ENCODE results near the gene PNPLA3.
"Not testable (repeated sequence)": the region's sequence is repeated elsewhere in the genome, so short reads cannot be mapped to it uniquely, and the experiment has no call there.

Gene PNPLA3

DNA sequence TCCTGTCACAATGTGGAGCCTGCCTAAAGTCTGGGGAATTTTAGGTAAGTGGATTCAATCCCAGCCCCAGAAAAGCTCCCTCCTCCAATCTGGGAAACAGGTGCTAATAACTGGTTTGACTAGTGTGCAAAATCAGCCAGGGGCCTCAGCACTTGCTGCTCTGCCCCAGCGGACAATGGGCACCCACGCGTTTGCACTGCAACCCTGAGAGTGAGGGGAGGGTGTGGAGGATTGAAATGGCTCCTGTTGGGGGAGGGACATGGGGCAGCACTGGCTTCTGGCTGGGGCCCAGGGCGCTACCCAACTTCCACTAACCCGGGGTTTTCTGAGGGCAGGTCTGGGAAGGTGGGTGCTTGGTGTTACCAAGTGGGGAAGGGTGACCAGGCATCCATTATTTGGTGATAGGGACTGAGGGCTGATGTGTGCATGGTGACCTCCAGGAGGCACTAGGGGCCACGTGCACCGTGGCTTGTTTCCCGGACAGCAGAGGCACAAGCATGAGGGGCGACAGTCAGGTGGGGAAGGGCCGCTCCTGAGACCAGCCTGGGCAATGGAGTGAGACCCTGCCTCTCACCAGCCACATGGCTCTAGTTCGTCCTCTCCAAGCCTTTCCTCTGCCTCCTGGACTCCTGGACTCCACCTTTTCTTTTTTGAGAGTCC lies 27.5 kb upstream of the PNPLA3 start:
- Mint-ChIP-seq H3K9me3 (no peaks in the 10 kb centered on the region), H3K27me3 (peaks cover 23 to 78% of the 10 kb centered on the region in 2 donors), H3K27ac (no peak overlapping the region), H3K4me3 (no peak overlapping the region), H3K36me3 (ENCODE audit: insufficient read depth) (peaks cover 6% of the 10 kb centered on the region), H3K4me1 (ENCODE audit: low read depth in 2 of 2) (no peaks in the 10 kb centered on the region)
- DNase-seq (no peak), ATAC-seq (replicated peaks) (no peak)

DNA sequence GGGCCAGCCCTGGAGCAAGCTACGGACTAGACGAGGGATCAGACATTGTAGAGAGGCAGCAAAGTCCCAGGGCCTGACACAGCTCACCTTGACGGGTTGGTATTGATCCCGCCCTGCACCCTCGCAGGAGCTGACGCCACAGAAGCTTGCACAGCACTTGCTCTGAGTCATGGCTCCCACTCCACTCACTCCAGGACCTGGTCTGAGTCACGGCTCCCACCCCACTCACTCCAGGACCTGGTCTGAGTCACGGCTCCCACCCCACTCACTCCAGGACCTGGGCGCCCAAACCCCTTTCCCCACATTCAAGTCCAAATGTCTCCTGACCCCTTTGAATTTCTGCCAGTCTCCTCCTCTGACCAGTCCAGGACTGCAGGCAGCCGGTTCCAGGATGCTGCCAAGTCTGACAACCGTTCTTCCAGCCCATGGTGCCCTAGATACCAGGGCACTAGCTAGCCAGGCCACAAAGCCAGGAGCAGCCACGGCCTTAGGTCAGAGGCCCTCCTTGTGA lies 25.8 kb upstream of the PNPLA3 start:
- ATAC-seq (replicated peaks) (no peak), DNase-seq (no peak)
- Mint-ChIP-seq H3K4me1 (ENCODE audit: low read depth in 2 of 2) (no peaks in the 10 kb centered on the region), H3K36me3 (ENCODE audit: insufficient read depth) (peaks cover 6% of the 10 kb centered on the region), H3K4me3 (no peak overlapping the region), H3K27me3 (peaks cover 38 to 78% of the 10 kb centered on the region in 2 donors), H3K9me3 (no peaks in the 10 kb centered on the region), H3K27ac (no peak overlapping the region)

DNA sequence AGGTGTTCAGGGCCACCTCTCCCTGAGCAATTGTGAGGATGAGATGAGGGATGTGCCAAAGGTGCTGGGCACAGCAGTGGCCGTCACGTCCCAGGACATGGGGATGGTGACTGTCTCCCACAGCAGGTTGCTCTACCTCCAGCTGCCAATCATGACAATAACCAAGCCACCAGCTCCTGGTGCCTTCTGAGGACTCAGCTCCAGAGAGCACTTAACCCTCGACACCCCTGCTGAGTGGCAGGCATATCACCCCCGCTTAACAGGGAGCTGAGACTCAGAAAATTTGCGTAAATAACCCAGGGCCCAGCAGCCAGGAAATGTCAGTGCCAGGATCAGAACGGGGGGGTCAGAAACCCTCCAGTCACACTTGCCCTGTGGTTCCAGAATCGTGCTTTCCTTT lies 23.4 kb upstream of the PNPLA3 start:
- Mint-ChIP-seq H3K36me3 (ENCODE audit: insufficient read depth) (peaks cover 4% of the 10 kb centered on the region), H3K27ac (no peak overlapping the region), H3K4me1 (ENCODE audit: low read depth in 2 of 2) (no peaks in the 10 kb centered on the region)

DNA sequence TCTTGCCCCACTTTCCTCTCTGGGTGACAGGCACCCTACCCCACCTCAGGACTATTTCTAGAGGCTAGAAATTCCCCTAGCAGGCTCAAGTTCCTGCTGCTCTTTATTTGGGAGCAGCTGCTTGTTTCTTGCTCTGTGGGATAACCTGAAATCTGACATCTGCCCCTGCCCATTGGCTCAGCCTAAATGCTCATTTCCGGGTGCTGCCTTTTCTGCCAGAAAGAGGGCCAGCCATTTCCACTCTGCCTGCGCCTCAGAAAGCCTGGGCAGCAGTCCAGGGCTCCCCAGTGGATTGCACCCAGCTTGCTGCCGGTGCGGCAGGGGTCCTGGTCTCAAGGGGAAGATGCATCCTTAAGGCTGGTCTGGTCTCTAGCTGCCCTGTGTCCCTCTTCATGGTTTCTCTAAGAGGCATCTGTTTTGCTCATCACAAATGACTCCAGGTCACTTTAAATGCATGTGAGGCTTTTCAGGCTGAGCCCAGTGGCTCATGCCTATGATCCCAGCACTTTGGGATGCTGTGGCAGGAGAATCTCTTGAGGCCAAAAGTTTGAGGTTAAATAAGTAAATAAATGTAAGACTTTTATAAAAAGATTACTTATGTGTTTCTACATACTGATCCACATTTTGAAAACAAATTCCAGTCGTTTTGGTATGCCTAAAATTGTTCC lies 21.5 kb upstream of the PNPLA3 start:
- Mint-ChIP-seq H3K27ac (no peak overlapping the region), H3K36me3 (ENCODE audit: insufficient read depth) (peaks cover 4% of the 10 kb centered on the region), H3K9me3 (no peaks in the 10 kb centered on the region), H3K4me3 (no peak overlapping the region), H3K27me3 (peaks cover 39 to 74% of the 10 kb centered on the region in 2 donors), H3K4me1 (ENCODE audit: low read depth in 2 of 2) (no peaks in the 10 kb centered on the region)
- no peak for ATAC-seq (replicated peaks)
- DNase-seq, result no peak

More for the DNA sequence above, 23.4 kb upstream of the PNPLA3 start:
- H3K9me3 Mint-ChIP-seq, result no peaks in the 10 kb centered on the region
- no peak overlapping the region for H3K4me3 Mint-ChIP-seq
- H3K27me3 Mint-ChIP-seq, result peaks cover 42 to 78% of the 10 kb centered on the region in 2 donors
- DNase-seq (no peak), ATAC-seq (replicated peaks) (no peak)

DNA sequence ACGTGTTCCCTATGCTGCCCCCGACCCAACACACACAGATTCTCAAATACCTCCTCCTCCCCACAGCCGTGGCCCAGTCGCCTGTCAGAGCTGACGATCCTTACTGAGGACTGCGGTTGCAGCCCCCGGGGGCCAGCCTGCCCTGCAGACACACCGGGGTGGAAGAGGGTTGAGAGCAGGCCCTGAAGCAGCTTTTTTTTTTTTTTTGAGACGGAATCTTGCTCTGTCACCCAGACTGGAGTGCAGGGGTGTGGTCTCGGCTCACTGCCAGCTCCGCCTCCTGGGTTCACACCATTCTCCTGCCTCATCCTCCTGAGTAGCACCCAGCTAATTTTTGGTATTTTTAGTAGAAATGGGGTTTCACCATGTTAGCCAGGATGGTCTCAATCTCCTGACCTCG lies 20.6 kb upstream of the PNPLA3 start:
- not testable (repeated sequence) for ATAC-seq (replicated peaks); H3K4me3 Mint-ChIP-seq; H3K36me3 Mint-ChIP-seq (ENCODE audit: insufficient read depth); DNase-seq; H3K9me3 Mint-ChIP-seq; H3K4me1 Mint-ChIP-seq (ENCODE audit: low read depth in 2 of 2); H3K27ac Mint-ChIP-seq
- H3K27me3 Mint-ChIP-seq, result peaks cover 38 to 76% of the 10 kb centered on the region in 2 donors

DNA sequence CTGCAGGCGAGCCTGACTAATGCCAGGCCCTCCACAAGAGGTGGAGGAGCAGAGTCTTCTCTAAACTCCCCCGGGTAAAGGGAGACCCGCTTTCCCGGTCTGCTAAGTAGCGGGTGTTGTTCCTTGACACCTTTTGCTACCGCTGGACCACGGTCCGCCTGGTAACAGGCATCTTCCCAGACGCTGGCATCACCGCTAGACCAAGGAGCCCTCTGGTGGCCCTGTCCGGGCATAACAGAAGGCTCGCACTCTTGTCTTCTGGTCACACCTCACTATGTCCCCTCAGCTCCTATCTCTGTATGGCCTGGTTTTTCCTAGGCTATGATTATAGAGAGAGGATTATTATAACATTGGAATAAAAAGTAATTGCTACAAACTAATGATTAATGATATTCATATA lies 19.2 kb upstream of the PNPLA3 start:
- not testable (repeated sequence) for H3K4me1 Mint-ChIP-seq (ENCODE audit: low read depth in 2 of 2)
- peak in 2 of 3 experiments; percentile 9 to 26 for DNase-seq
- H3K27me3 Mint-ChIP-seq, result peaks cover 38 to 76% of the 10 kb centered on the region in 2 donors

DNA sequence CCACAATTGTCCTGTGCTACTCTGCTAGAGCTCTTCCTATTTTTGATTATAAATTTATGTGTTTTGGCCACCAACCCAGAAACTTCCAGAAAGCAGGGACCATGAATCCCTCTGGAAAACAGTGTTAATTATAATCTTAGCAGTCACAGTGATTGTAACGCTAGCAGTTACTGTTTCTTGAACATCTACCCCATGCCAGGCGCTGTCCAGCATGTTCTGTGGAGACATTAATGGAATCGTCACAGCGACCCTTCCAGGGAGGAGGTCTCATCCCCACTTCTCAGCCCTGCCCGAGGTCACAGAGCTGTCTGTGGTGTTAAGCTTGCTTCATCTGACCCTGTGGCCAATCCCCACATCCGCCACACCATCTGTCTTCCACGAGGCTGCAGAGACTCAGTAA lies 17.9 kb upstream of the PNPLA3 start:
- H3K9me3 Mint-ChIP-seq, result no peaks in the 10 kb centered on the region
- H3K27me3 Mint-ChIP-seq, result peaks cover 38 to 76% of the 10 kb centered on the region in 2 donors
- ATAC-seq (replicated peaks) (no peak), DNase-seq (no peak)
- peaks cover 3% of the 10 kb centered on the region for H3K36me3 Mint-ChIP-seq (ENCODE audit: insufficient read depth)
- H3K4me1 Mint-ChIP-seq (ENCODE audit: low read depth in 2 of 2), result no peaks in the 10 kb centered on the region
- H3K4me3 Mint-ChIP-seq, result no peak overlapping the region
- H3K27ac Mint-ChIP-seq, result no peak overlapping the region

More for the DNA sequence above, 19.2 kb upstream of the PNPLA3 start:
- H3K4me3 Mint-ChIP-seq; H3K36me3 Mint-ChIP-seq (ENCODE audit: insufficient read depth); H3K27ac Mint-ChIP-seq; ATAC-seq (replicated peaks); H3K9me3 Mint-ChIP-seq: not testable (repeated sequence)

DNA sequence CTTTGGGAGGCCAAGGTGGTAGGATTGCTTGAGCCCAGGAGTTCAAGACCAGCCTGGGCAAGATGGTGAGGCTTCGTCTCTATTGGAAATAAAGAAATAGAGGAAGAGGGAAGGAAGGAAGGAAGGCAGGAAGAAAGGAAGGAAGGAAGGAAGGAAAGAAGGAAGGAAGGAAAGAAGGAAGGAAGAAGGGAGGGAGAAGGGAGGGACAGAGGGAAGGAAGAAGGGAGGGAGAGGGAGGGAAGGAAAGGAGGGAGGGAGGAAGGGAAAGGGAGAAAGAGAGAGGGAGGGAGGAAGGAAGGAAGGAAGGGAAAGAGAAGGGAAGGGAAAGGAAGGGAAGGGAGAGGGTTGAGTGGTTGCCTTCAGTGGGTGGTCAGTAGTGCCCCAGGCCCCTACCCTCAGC lies 13.9 kb upstream of the PNPLA3 start:
- DNase-seq (no peak), ATAC-seq (replicated peaks) (no peak)
- no peaks in the 10 kb centered on the region for H3K9me3 Mint-ChIP-seq
- no peak overlapping the region for H3K27ac Mint-ChIP-seq
- H3K36me3 Mint-ChIP-seq (ENCODE audit: insufficient read depth), result no peaks in the 10 kb centered on the region
- peaks cover 37 to 67% of the 10 kb centered on the region in 2 donors for H3K27me3 Mint-ChIP-seq
- no peak overlapping the region for H3K4me3 Mint-ChIP-seq
- no peaks in the 10 kb centered on the region for H3K4me1 Mint-ChIP-seq (ENCODE audit: low read depth in 2 of 2)

DNA sequence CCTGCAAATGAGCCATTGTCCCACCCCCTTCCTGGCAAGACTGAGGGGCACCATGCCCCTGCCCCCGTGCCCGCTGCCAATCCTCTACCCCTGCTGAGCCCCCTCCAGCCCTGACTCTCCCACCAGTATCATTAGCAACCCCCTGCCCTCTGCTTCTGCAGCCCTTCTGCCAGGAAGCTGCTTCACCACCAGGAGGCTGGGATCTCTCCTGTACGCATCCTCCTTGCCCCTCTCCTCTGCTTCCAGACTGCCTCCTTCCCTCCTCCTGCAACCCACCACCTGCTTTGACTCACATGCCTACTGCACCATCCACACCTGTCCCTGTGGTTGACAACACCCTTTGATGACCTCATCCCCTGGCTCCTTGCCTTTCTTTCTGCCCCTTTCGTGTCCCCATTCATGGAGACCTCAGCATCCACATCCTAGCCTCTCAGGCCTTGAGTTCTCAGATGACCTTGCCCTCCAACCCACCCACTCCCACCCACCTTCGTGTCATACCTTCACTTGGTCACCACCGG lies 13.4 kb upstream of the PNPLA3 start:
- DNase-seq (no peak), ATAC-seq (replicated peaks) (no peak)
- Mint-ChIP-seq H3K27me3 (peaks cover 37 to 66% of the 10 kb centered on the region in 2 donors), H3K36me3 (ENCODE audit: insufficient read depth) (no peaks in the 10 kb centered on the region), H3K27ac (no peak overlapping the region), H3K9me3 (no peaks in the 10 kb centered on the region), H3K4me3 (no peak overlapping the region), H3K4me1 (ENCODE audit: low read depth in 2 of 2) (no peaks in the 10 kb centered on the region)

DNA sequence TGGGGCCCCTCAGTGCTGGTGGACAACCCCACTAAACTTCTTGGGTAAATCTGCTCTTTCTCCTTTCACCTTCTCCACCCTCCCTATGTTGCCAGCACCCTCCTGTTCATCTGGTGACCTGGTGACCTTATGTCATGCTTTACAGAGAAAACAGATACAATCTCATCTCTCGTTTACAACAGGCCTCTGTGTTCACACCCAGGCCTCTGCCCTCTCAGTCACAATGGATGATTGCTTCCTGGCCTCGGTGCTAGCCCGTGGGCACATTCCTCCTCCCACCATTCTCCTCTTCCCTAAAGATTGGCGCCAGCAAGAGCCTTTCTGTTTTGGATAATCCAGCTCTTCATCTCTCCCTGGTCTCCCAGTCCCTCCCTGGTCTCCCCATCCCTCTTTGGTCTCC lies 12.3 kb upstream of the PNPLA3 start:
- ATAC-seq (replicated peaks) (no peak), DNase-seq (no peak)
- Mint-ChIP-seq H3K4me3 (no peak overlapping the region), H3K9me3 (no peaks in the 10 kb centered on the region), H3K4me1 (ENCODE audit: low read depth in 2 of 2) (no peaks in the 10 kb centered on the region), H3K27ac (no peak overlapping the region), H3K36me3 (ENCODE audit: insufficient read depth) (no peaks in the 10 kb centered on the region), H3K27me3 (peaks cover 34 to 57% of the 10 kb centered on the region in 2 donors)

DNA sequence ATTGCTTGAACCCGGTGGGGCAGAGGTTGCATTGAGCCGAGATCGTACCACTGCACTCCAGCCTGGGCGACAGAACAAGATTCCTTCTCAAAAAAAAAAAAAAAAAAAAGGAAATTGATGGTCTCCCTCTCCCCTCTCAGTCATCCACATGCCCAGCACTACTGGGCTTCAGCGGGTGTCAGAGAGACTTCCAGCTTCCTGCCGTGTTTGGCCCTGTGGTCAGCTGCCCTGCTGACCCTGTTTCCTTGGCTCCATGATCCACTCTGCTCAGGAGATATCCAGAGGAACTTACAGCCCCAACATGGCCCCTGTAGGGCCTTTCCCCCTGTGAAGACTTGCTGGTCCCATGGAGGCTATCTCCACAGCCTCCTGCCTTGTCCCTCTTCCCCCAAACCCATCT lies 6.1 kb upstream of the PNPLA3 start:
- H3K9me3 Mint-ChIP-seq, result no peaks in the 10 kb centered on the region
- H3K36me3 Mint-ChIP-seq (ENCODE audit: insufficient read depth), result no peaks in the 10 kb centered on the region
- no peak overlapping the region for H3K4me3 Mint-ChIP-seq
- peaks cover 47 to 68% of the 10 kb centered on the region in 2 donors for H3K27me3 Mint-ChIP-seq
- DNase-seq (no peak), ATAC-seq (replicated peaks) (no peak)
- H3K27ac Mint-ChIP-seq, result no peak overlapping the region
- H3K4me1 Mint-ChIP-seq (ENCODE audit: low read depth in 2 of 2), result no peaks in the 10 kb centered on the region

DNA sequence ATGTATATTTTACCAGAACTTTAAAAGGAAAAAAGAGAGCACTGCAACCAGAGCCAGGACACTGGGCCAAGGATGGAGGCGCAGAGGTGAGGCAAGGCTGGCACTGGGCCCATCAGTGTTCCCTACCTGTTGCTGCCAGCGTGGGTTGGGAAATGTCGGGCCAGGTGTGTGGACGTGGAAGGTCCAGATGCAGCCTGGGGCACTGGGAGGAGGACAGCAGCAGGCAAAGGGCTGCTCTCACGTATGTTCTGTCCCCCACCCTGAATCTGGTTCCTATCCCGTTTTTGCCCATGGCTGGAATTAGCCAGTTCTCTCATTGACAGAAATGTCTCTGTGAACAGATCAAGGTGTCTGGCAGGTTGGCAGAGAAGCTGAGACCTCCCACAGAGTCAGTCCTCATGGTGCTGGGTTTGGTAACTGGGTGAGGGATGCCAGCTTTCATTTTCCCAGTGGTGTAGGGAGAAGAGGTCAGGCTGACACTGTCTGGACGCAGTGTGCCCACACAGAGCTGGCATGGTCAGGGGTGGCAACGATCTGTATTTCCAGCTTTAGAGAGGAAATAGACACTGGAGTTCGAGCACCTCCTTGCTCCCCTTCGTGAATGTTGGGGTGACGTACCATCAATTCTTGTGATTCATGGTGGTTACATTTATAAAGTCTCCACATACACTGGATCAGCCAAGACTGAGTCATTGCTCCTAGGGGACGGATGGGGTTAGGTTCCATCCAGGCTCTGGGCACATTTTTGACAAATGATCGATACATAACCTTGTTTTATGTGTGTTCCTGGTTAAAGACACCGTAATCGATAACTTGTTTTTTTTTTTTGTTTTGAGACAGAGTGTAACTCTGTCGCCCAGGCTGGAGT lies 4.3 kb upstream of the PNPLA3 start:
- DNase-seq (no peak), ATAC-seq (replicated peaks) (no peak)
- no peaks in the 10 kb centered on the region for H3K36me3 Mint-ChIP-seq (ENCODE audit: insufficient read depth)
- H3K9me3 Mint-ChIP-seq, result no peaks in the 10 kb centered on the region
- H3K4me3 Mint-ChIP-seq, result no peak overlapping the region
- H3K27ac Mint-ChIP-seq, result no peak overlapping the region
- H3K4me1 Mint-ChIP-seq (ENCODE audit: low read depth in 2 of 2), result peaks cover 5 to 6% of the 10 kb centered on the region in 2 donors
- peaks cover 34 to 76% of the 10 kb centered on the region in 2 donors for H3K27me3 Mint-ChIP-seq

DNA sequence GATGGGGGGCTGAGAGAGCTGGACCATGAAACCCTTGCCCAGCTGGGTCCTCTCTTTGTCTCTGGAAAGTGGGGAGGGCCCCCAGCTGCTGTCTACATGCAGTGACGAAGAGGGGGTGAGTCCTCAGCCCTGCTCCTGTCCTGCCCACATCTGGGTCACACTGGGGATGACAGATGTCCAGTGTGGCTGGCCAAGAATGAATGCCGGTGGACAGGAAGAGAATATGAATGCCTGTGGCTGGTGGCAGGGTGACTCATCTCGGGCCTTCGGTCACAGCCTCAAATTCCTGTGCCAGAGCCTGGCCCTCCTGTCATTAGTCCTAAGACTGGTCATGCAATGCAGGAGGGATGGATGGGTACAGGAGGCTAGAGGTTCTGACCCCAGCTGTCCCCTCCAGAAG lies 2.2 kb upstream of the PNPLA3 start:
- no peaks in the 10 kb centered on the region for H3K36me3 Mint-ChIP-seq (ENCODE audit: insufficient read depth)
- ATAC-seq (replicated peaks) (no peak), DNase-seq (no peak)
- H3K4me3 Mint-ChIP-seq, result no peak overlapping the region
- peaks cover 5 to 10% of the 10 kb centered on the region in 2 donors for H3K4me1 Mint-ChIP-seq (ENCODE audit: low read depth in 2 of 2)
- H3K27ac Mint-ChIP-seq, result no peak overlapping the region
- H3K27me3 Mint-ChIP-seq, result peaks cover 29 to 88% of the 10 kb centered on the region in 2 donors
- H3K9me3 Mint-ChIP-seq, result no peaks in the 10 kb centered on the region

All from effector memory CD8-positive, alpha-beta T cell (primary cell).